ENCODE measurements around the gene ARSJ. TPM values are rescaled to one million over a fixed set of nuclear protein-coding genes. Genes with fewer than 3 reads are reported as not detected.

Gene ARSJ
- total and polyA plus RNA-seq, 8 donors, result 5.3 to 23.6 (median 7.5) TPM

DNA sequence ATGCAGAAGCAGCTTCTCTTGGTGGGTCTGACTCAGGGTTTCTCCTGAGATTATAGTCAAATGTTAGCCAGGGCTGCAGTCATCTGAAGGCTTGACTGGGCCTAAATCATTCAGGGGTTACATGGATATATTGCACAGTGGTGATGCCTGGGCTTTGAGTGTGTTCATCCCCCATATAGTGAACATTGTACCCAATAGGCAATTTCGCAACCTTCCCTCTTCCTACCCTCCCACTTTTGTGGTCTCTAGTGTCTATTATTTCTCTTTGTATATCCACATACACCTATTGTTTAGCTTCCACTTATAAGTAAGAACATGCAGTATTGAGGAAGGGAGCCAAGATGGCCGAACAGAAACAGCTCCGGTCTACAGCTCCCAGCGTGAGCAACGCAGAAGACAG lies 127.6 kb downstream of the ARSJ start:
- DNase-seq (no peak), ATAC-seq (no peak)
- Histone ChIP-seq H3K36me3 (no peaks in the 10 kb centered on the region), H3K9me3 (no peaks in the 10 kb centered on the region), H3K27me3 (no peaks in the 10 kb centered on the region), H3K4me1 (no peaks in the 10 kb centered on the region), H3K27ac (no peak overlapping the region), H3K4me3 (no peak overlapping the region)
- TF ChIP-seq, protein P1, sequence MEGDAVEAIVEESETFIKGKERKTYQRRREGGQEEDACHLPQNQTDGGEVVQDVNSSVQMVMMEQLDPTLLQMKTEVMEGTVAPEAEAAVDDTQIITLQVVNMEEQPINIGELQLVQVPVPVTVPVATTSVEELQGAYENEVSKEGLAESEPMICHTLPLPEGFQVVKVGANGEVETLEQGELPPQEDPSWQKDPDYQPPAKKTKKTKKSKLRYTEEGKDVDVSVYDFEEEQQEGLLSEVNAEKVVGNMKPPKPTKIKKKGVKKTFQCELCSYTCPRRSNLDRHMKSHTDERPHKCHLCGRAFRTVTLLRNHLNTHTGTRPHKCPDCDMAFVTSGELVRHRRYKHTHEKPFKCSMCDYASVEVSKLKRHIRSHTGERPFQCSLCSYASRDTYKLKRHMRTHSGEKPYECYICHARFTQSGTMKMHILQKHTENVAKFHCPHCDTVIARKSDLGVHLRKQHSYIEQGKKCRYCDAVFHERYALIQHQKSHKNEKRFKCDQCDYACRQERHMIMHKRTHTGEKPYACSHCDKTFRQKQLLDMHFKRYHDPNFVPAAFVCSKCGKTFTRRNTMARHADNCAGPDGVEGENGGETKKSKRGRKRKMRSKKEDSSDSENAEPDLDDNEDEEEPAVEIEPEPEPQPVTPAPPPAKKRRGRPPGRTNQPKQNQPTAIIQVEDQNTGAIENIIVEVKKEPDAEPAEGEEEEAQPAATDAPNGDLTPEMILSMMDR (IDR thresholded peaks at IDR 0.05), result no peak
- intact Hi-C loops (cut with DNase I), result no loop called here

Other genes starting within 250 kb of the ARSJ start
- 10 to 100 TPM; 50.3 to 55.9 TPM for gene CAMK2D, start 217.9 kb downstream of the ARSJ start, total RNA-seq
- gene CAMK2D, start 217.9 kb downstream of the ARSJ start, polyA plus RNA-seq (ENCODE audit: insufficient read length in 6 of 6), result 10 to 100 TPM; 65.6 to 93.2 (median 72.4) TPM

All from left lung (tissue), 10 donors.